Loucy (cell line): Measurements from ENCODE around the gene PTPA.

Experiments
- H2AFZ ChIP-seq: fragments of 200-600 bp; sonication (generic); 2 replicates; pipeline ENCODE4 v1.6.0; 2016; ENCODE audit warnings: antibody characterized with exemption, mild to moderate bottlenecking, low read length, moderate library complexity
- H3F3A ChIP-seq: fragments of 200-600 bp; 2 replicates; pipeline ENCODE4 v1.6.0; 2016; ENCODE audit warnings: antibody characterized with exemption, low read depth, mild to moderate bottlenecking
- H3K27me3 ChIP-seq: fragments of 200-600 bp; sonication (generic); 2 replicates; pipeline ENCODE4 v1.6.1; 2014; ENCODE audit warnings: low read length, mild to moderate bottlenecking; ENCODE audit not compliant: insufficient read depth, poor library complexity, severe bottlenecking
- H3K36me3 ChIP-seq: fragments of 200-600 bp; sonication (generic); 2 replicates; pipeline ENCODE4 v1.6.1; 2016; ENCODE audit warnings: low read length; ENCODE audit not compliant: insufficient read depth
- H3K4me1 ChIP-seq: fragments of 200-600 bp; sonication (generic); 2 replicates; pipeline ENCODE4 v1.5.1; 2014; ENCODE audit warnings: low read length, mild to moderate bottlenecking; ENCODE audit not compliant: insufficient read depth, poor library complexity, severe bottlenecking
- H3K4me2 ChIP-seq: fragments of 200-600 bp; sonication (generic); 2 replicates; pipeline ENCODE4 v1.6.0; 2014; ENCODE audit warnings: antibody characterized with exemption, low read length, low read depth, mild to moderate bottlenecking; ENCODE audit not compliant: poor library complexity, severe bottlenecking
- H3K4me3 ChIP-seq: fragments of 200-600 bp; sonication (generic); 2 replicates; pipeline ENCODE4 v1.5.1; 2014; ENCODE audit warnings: low read length, mild to moderate bottlenecking, mixed read lengths; ENCODE audit not compliant: poor library complexity, severe bottlenecking
- H3K79me2 ChIP-seq: fragments of 200-600 bp; sonication (generic); 2 replicates; pipeline ENCODE4 v1.6.1; 2014; ENCODE audit warnings: low read length; ENCODE audit not compliant: insufficient read depth
- H3K9ac ChIP-seq: fragments of 200-600 bp; sonication (generic); 2 replicates; pipeline ENCODE4 v1.6.0; 2014; ENCODE audit warnings: mild to moderate bottlenecking, low read depth, low read length, moderate library complexity; ENCODE audit not compliant: poor library complexity, severe bottlenecking
- H3K9me2 ChIP-seq: fragments of 200-600 bp; sonication (generic); replicated peaks from 2 replicates; pipeline ENCODE4 v1.6.1; 2016; ENCODE audit warnings: low read depth, low read length, mixed read lengths
- H3K9me3 ChIP-seq: fragments of 200-600 bp; sonication (generic); 2 replicates; pipeline ENCODE4 v1.6.1; 2014; ENCODE audit warnings: mild to moderate bottlenecking, antibody characterized with exemption, low read length, low read depth; ENCODE audit not compliant: insufficient read depth
- H4K20me1 ChIP-seq: fragments of 200-600 bp; sonication (generic); 2 replicates; pipeline ENCODE4 v1.6.0; 2014; ENCODE audit warnings: antibody characterized with exemption, low read length, mild to moderate bottlenecking; ENCODE audit not compliant: insufficient read depth, poor library complexity, severe bottlenecking
- CTCF ChIP-seq: fragments of 200-600 bp; sonication (generic); conservative IDR thresholded peaks from 2 replicates; pipeline ENCODE4 v1.5.1; 2014; ENCODE audit warnings: mild to moderate bottlenecking, antibody characterized with exemption, low read length
- EZH2phosphoT487 ChIP-seq: fragments of 200-600 bp; IDR thresholded peaks from 2 replicates; pipeline ENCODE4 v1.6.1; 2018; ENCODE audit warnings: antibody characterized with exemption, mild to moderate bottlenecking, moderate library complexity, borderline replicate concordance

Gene PTPA

GRCh38 chr9:129176701-129177442 lies 65.7 kb downstream of the PTPA start:
- H3K79me2 ChIP-seq: peaks cover 6% of the 10 kb centered on the region; the same call in 1 of the 2 replicates
- H2AFZ ChIP-seq: no peak overlapping the region

GRCh38 chr9:129177443-129177790 lies 66.2 kb downstream of the PTPA start:
- H4K20me1 ChIP-seq: no peaks in the 10 kb centered on the region
- H3K4me2 ChIP-seq: peak overlapping the region; percentile 68
- H3K36me3 ChIP-seq: no peaks in the 10 kb centered on the region
- no peak overlapping the region for H2AFZ ChIP-seq
- TF ChIP-seq CTCF (no peak), EZH2phosphoT487 (no peak)
- no peak overlapping the region for H3K9ac ChIP-seq
- H3K27me3 ChIP-seq: no peaks in the 10 kb centered on the region
- no peaks in the 10 kb centered on the region for H3K9me2 ChIP-seq
- H3K9me3 ChIP-seq: no peaks in the 10 kb centered on the region
- H3K4me3 ChIP-seq: peak overlapping the region; percentile 73
- peaks cover 8% of the 10 kb centered on the region for H3K4me1 ChIP-seq
- H3F3A ChIP-seq: peaks cover 5% of the 10 kb centered on the region; the same call in 1 of the 2 replicates
- H3K79me2 ChIP-seq: peaks cover 6% of the 10 kb centered on the region; the same call in 1 of the 2 replicates

More at GRCh38 chr9:129176701-129177442, 65.7 kb downstream of the PTPA start:
- Histone ChIP-seq H3F3A (peaks cover 5% of the 10 kb centered on the region; the same call in 1 of the 2 replicates), H3K4me1 (peaks cover 8% of the 10 kb centered on the region), H4K20me1 (no peaks in the 10 kb centered on the region), H3K9me3 (no peaks in the 10 kb centered on the region), H3K9me2 (no peaks in the 10 kb centered on the region), H3K27me3 (no peaks in the 10 kb centered on the region), H3K36me3 (no peaks in the 10 kb centered on the region), H3K9ac (peak overlapping the region; percentile 91), H3K4me2 (peak overlapping the region; percentile 84), H3K4me3 (peak overlapping the region; percentile 79)
- TF ChIP-seq CTCF: no peak
- no peak for TF ChIP-seq EZH2phosphoT487

GRCh38 chr9:129177791-129178567 lies 66.8 kb downstream of the PTPA start, which contains the start of gene IER5L:
Gene IER5L, minus strand, starts transcription at chr9:129178261. Its CDS starts 209 bp downstream, at chr9:129178052.
- H3K4me2 ChIP-seq: peak within 1 kb of the TSS; percentile 84
- H3K9ac ChIP-seq: peak within 1 kb of the TSS; percentile 91
- H3K9me2 ChIP-seq: no peaks in the 10 kb centered on the region
- peaks cover 6% of the 10 kb centered on the region; the same call in 1 of the 2 replicates for H3K79me2 ChIP-seq
- H3K4me1 ChIP-seq: peaks cover 8% of the 10 kb centered on the region
- H3K36me3 ChIP-seq: no peaks in the 10 kb centered on the region
- H4K20me1 ChIP-seq: no peaks in the 10 kb centered on the region
- no peak within 1 kb of the TSS for H2AFZ ChIP-seq
- H3K27me3 ChIP-seq: no peaks in the 10 kb centered on the region
- H3F3A ChIP-seq: peaks cover 5% of the 10 kb centered on the region; the same call in 1 of the 2 replicates
- TF ChIP-seq CTCF (no peak), EZH2phosphoT487 (no peak)
- H3K9me3 ChIP-seq: no peaks in the 10 kb centered on the region
- peak within 1 kb of the TSS; percentile 79 for H3K4me3 ChIP-seq
